Fibroblast of skin of left biceps (primary cell): ENCODE measurements around the gene HSD17B2.
"Not testable (repeated sequence)": the region's sequence is repeated elsewhere in the genome, so short reads cannot be mapped to it uniquely, and the experiment has no call there.

Source experiments
- DNase-seq, 2 experiments: peaks; one replicate each; pipeline ENCODE4 v3.0.0-alpha.2; 2013; ENCODE audit warnings: low read depth in 2 of 2

Gene HSD17B2

GRCh38 chr16:82034981-82035612, at the start of gene HSD17B2:
TSS of gene HSD17B2 (plus strand) at chr16:82035253. CDS start at chr16:82035425, 172 bp downstream.
- peak in 1 of 2 experiments; percentile 11 for DNase-seq

DNA sequence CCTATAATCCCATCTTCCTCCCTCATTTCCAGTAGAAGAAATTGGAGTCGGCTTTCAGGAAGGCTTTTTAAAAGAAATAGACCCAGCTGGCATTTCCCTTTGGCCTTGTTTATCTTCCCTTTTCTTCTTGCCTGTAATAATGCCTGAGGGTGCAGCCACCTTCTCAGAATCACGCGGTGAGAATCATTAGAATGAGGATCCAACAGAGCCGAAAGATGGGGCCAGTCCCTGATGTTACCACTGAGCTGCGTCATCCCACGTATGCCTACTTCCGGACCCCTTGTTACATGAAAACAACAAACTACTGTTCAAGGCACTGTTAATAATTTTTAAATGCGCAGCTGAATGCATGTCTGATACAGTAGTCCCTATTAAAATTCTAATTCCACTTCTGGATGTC, 47.9 kb upstream of the HSD17B2 start:
- no peak for DNase-seq

- no peak for DNase-seq
These were observed 47.3 kb upstream of the HSD17B2 start for GRCh38 chr16:81987706-81988105.

GRCh38 chr16:81992859-81993258, 42.2 kb upstream of the HSD17B2 start:
- no peak for DNase-seq

GRCh38 chr16:81994485-81994884, 40.6 kb upstream of the HSD17B2 start:
- no peak for DNase-seq

DNA sequence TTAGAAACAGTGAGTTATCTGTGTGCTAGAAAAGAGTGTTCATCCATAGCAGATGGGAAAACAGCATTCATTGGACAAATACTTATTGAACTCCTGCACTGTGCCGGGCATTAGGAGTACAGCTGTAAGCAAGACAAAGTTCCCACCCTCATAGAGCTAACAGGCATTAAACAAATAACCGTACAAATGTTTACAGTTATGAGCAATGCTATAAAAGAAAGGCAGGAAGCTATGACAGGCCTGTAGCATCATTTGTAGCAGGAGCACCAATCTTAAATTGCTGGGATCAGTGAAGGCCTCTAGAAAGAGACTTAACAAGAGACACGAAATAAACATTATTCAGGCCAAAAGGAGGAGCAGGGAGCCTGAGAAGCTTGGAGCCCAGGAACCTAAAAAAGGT, 39.4 kb upstream of the HSD17B2 start:
- DNase-seq = no peak

DNA sequence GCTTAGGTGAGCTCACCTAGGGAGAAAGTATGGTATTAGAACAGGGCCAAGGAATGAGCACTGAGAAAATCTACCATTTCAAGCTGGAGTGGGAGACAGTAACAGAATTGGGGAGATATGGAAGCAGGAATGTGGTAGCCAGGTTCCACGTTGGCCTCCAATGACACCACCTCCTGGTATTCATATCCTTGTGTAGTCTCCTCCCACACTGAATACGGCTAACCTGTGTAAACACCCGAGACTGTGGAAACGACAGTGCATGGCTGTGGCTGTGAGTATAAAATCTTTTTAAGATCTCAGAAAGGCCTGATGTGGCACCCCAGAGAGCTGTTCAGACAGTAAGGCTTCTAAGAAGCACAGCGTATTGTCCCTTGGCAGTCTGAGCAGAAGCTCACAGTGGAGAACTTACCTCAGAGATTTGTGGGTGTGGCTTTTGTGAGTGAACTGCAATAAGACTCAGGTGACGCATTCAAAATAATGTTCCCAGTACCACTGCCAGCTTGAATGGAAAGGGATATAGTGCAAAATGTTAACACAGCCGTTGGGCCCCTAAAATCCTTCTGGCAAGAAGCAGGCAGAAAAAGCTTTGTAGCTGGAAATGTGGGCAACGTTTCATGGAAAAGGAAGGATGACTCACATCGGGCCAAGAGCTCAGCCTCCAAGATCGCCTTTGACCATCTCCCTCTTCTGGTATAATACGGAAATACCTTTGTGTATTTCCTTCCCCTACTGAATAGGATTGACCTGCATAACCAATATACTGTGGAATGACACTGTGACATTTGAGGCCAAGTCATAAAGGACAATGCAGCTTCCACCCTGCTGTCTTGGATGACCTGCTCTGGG, 38.2 kb upstream of the HSD17B2 start:
- no peak for DNase-seq

- DNase-seq = peak; percentile 71 to 82
These were observed 37.3 kb upstream of the HSD17B2 start for GRCh38 chr16:81997738-81998137.

DNA sequence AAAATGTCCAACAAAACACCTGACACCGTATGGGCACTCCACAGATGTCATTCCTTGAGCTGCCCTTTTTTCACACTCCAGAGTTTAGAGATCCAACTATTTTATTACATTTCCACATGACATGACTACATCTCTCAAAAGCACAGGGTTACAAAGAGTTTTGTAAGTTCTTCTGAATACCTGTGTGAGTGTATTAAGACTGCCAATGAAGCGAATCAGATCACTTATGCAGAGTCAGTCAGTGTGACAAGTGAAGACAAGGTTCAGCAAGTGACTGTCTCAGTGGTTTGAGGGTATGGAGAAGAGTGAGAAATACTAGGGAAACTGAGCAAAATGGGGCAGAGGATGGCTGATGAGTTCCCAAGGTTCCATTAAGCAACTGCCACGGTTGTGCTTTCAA, 32.2 kb upstream of the HSD17B2 start:
- no peak for DNase-seq

- no peak for DNase-seq
These were observed 30.5 kb upstream of the HSD17B2 start for GRCh38 chr16:82004601-82005000.

DNA sequence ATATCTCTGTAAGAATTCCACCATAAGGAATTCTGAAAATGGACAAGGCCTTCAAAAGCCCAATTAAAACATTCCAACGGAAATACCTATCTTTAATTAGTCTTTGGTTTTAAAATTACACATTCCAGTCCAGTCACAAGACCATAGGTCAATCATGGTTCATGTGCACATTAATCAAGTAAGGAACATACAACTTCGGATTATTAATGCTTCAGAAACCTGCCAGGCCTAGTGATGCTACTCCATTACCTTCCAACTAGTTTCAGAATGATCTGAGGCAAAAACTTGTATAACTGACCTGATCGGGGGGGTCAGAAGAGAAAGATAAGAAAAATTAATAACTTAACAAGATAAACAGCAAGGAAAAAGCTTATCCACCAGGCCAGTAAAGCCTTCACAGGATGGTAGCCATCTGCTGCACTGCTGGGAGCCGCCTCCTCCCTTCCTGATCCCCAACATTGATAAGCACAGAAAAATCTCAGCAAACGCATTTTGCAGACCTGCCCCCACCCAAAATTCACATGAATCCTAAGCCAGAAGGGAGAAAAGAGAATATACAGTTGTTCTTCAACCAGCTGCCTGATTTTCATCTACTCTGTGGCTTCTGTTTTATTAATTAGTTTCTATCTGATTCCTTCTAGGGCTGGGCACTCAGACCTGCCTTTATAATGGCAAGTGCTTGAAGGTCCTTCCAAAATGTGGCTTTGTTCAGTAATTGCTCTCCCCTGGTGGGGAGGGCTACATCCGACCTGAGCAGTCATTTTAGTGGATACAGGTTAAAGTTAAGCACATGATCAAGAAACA, 29.8 kb upstream of the HSD17B2 start:
- DNase-seq = no peak

DNA sequence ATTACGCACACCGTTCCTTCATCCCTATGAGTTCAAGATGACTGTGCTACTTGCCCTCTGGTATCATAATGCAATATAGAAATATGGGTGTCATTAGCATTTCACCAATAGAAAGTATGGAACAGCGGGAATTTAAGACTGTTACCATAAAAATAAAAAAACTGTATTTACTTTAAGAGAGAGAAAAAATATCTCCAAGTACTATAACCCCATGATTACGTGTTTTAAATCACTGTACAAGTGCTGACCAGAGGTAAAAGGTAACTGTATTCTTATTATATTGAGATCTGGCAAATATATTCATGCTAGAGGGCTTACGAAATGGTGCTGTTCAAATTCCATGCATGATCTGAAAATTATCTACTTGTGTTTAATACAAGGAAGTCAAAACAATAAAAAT, 29.0 kb upstream of the HSD17B2 start:
- DNase-seq = no peak

GRCh38 chr16:82007189-82007588, 27.9 kb upstream of the HSD17B2 start:
- no peak for DNase-seq

DNA sequence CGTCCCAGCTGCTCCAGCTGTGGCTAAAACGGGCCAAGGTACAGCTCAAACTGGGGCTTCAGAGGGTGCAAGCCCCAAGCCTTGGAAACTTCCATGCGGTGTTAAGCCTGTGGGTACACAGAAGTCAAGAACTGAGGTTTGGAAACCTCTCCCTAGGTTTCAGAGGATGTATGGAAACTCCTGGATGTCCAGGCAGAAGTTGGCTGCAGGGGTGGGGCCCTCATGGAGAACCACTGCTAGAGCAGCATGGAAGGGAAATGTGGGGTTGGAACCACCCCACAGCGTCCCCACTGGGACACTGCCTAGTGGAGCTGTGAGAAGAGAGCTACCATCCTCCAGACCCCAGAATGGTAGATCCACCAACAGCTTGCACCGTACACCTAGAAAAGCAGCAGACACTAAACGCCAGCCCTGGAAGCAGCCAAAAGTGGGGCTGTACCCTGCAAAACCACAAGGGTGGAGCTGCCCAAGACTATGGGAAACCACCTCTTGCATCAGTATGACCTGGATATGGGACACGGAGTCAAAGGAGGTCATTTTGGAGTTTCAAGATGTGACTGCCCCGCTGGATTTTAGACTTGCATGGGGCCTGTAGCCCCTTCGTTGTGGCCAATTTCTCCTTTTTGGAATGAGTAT, 26.0 kb upstream of the HSD17B2 start:
- no peak for DNase-seq

GRCh38 chr16:82009789-82010188, 25.3 kb upstream of the HSD17B2 start:
- not testable (repeated sequence) for DNase-seq

GRCh38 chr16:82010649-82011048, 24.4 kb upstream of the HSD17B2 start:
- DNase-seq = no peak

DNA sequence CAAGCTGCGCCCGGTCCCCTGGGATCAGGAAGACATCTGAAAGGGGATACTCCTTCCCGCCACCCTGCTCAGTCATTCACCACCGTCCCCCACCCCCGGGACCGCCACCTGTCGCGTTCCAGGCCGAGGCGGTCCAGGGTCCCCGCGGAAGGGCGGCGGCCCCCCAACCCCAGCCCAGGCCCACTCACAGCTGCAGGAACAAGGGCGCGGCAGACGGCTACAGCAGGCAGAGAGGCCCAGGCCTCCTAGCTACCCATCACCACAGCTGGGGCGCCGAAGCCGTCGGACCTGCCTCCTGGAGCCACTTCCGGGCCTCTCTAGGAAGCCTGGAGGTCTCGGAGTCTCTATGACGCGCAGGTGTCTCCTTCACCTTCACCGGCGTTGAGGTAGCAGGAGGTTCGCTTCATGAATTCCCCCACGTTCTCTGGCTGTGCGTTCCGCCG, 23.8 kb upstream of the HSD17B2 start, which contains the start of gene SDR42E1:
SDR42E1 (minus strand) TSS at position 272 of the 443 bp plus-strand sequence. CDS start 10,612 bp downstream, outside the sequence.
- no peak for DNase-seq

DNA sequence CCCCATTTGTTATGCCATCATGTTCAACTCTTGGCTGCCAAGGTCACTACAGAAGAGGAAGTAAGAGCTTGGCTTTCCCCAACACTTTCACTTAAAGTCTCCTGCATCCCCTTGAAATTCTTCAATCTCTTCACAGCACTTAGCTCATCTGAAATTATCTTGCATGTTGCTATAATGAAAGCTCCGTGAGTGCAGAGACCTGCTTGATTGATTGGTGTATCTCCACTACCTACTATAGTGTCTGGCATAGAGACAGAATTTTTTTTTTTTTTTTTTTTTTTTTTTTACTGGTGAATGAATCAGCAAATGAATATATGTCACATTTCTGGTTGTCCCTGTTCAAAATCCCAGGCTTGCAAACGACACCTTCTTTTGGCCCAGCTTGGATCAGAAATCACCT, 21.9 kb upstream of the HSD17B2 start:
- DNase-seq = no peak

DNA sequence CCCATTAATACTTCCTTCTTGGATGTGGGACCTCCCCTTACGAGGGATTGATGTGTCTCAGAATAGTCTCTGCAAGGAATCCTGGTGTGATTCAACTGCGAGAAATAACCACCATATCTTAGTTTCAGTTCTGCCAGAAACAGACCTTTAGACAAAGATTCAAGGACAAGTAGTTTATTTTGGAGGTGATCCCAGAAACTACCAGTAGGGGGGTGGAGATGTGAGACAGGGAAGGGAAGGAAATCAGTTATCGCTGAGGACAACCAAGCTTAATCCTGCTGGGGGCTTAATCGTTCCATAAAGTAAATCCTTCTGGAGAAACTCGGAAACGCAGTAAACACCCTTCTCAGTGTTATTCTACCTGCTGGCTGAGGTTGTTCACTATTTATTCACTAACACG, 18.8 kb upstream of the HSD17B2 start:
- DNase-seq = peak in 1 of 2 experiments; percentile 64

GRCh38 chr16:82016964-82017363, 18.1 kb upstream of the HSD17B2 start:
- peak; percentile 88 to 92 for DNase-seq

DNA sequence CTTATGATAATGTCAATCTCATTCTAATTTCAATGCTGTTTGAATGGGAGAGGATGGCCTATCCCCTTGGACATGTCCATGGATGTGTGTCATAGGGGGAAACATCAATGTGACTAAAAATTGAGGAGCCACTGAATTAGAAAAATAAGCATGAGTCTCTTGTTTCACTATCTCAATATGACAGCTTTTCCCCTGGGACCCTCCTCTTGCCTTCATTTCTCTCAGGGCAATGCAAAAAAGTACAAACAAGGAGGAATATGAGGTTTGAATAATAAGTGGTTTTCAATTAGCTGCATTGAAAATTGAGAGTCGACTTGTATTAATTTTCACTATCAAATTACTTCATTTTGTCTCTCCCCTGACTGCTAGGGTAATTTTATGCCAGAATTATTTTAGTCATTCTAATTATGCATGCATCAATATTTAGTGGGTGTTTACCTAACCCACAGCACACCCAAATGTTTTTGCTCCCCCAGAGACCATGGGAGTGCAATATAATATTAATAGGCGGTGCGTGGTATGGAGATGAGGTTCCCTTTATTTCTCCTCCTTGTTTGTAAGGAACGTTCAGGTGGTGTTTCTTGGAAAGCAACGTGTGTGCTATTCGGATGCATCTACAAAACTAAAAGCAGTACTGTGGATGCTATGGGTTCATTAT, 17.0 kb upstream of the HSD17B2 start:
- DNase-seq = no peak
